OCI-LY7 (cell line): ENCODE results near the gene FNDC3A.

Source experiments
- CTCF ChIP-seq: fragments of 200-600 bp; sonication (generic); conservative IDR thresholded peaks from 2 replicates; pipeline ENCODE4 v1.5.1; 2014; ENCODE audit warnings: mild to moderate bottlenecking, antibody characterized with exemption, low read length, moderate library complexity, mixed read lengths
- EZH2phosphoT487 ChIP-seq: fragments of 200-600 bp; sonication (generic); IDR thresholded peaks from 2 replicates; pipeline ENCODE4 v1.6.1; 2018; ENCODE audit warnings: low read depth, borderline replicate concordance, mild to moderate bottlenecking, mixed run types, antibody characterized with exemption, low read length, moderate library complexity, mixed read lengths

DNA sequence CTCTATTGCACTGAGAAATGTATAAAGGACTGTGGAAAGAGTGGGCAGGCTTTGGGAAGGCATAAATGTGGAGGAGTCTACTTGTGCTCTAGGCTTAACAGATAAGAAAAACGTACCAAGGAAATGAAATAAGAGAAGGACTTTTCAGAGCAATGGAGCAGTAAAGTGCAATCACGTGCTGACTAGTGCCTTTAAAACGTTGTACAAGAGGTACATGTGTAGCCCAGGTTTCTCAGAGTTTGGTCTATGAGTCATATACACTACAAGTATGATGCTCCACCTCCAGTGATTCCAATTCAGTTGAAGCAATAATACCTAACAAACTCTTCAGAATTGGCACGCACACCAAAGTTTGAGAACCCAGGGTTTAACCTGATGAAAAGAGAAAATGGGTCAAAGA lies 13.4 kb upstream of the FNDC3A start:
- TF ChIP-seq CTCF (no peak), EZH2phosphoT487 (no peak)
